Kidney (tissue), 14 donors: Measurements from ENCODE around the gene INSYN1. TPM values are rescaled to one million over a fixed set of nuclear protein-coding genes. Genes with fewer than 3 reads are reported as not detected.
"Not testable (repeated sequence)": the region's sequence is repeated elsewhere in the genome, so short reads cannot be mapped to it uniquely, and the experiment has no call there.

Experiments used
- DNase-seq, 5 donors: peaks; one replicate each; pipeline ENCODE4 v3.0.0-alpha.2; 2013 to 2020
- FAIRE-seq: peaks from 2 replicates; lab custom pipeline; 2012; peaks lifted over from hg19 to GRCh38; lab: Jason Lieb, UNC
- H3K27ac ChIP-seq, 2 donors: one replicate each; pipeline ENCODE4 v1.7.0; 2013; ENCODE audit warnings: low read depth in 2 of 2, low read length in 2 of 2, inconsistent platforms in 1 of 2
- H3K27me3 ChIP-seq: one replicate; pipeline ENCODE4 v1.7.1; 2013; ENCODE audit warnings: low read length, inconsistent platforms; ENCODE audit not compliant: control insufficient read depth, insufficient read depth
- H3K36me3 ChIP-seq, 3 donors: one replicate each; pipeline versions ENCODE4 v1.7.0 to v1.7.1; 2013; ENCODE audit warnings: low read length in 3 of 3, control low read depth in 1 of 3, inconsistent platforms in 1 of 3; ENCODE audit not compliant: insufficient read depth in 3 of 3, control insufficient read depth in 2 of 3
- H3K4me1 ChIP-seq, 3 donors: one replicate each; pipeline versions ENCODE4 v1.7.0 to v1.7.1; 2013; ENCODE audit warnings: low read length in 3 of 3, inconsistent platforms in 1 of 3, low read depth in 1 of 3; ENCODE audit not compliant: control insufficient read depth in 2 of 3, insufficient read depth in 2 of 3
- H3K4me3 ChIP-seq, 3 donors: one replicate each; pipeline versions ENCODE4 v1.7.0 to v1.8.1; 2013; ENCODE audit warnings: low read length in 3 of 3, control low read depth in 1 of 3, inconsistent platforms in 1 of 3
- H3K9ac ChIP-seq, 3 donors: one replicate each; pipeline versions ENCODE4 v1.7.0 to v1.7.1; 2013; ENCODE audit warnings: low read length in 3 of 3, control low read depth in 1 of 3, inconsistent platforms in 1 of 3
- H3K9me3 ChIP-seq, 3 donors: one replicate each; pipeline versions ENCODE4 v1.7.0 to v1.7.1; 2013; ENCODE audit warnings: low read length in 3 of 3, control low read depth in 1 of 3, inconsistent platforms in 1 of 3; ENCODE audit not compliant: control insufficient read depth in 2 of 3, insufficient read depth in 1 of 3
- intact Hi-C: fragments of 100-400 bp; cut with DNase I; formaldehyde crosslinking; loops from one replicate; pipeline ENCODE4 v1.11.1; 2022
- polyA plus RNA-seq: library from polyadenylated mRNA; stranded (reverse); fragments of 350-450 nt; fragmentation: Illumina TruSeq; extraction: RNeasy Lipid Tissue Mini Kit (QIAGEN cat#74804); gene quantifications from one replicate; pipeline ENCODE4 v1.2.3, GENCODE V29; 2014; ENCODE audit warnings: low read depth, low replicate concordance; ENCODE audit not compliant: insufficient read depth
- total RNA-seq: library from RNA; stranded (reverse); fragmentation: NEBNext Ultra II Directional; extraction: Animal tissue kit (Norgen Biotek cat#: 25700); gene quantifications from one replicate; pipeline ENCODE4 v1.2.1, GENCODE V29; 2021
- TF ChIP-seq, protein P1 (sequence below): IDR thresholded peaks from 3 replicates; pipeline ENCODE4 v1.5.1; 2012; ENCODE audit warnings: mild to moderate bottlenecking, moderate library complexity, borderline replicate concordance; ENCODE audit not compliant: insufficient read depth; ENCODE audit errors: extremely low read depth
- donor health status: control.
- donor health status: control.
- donor health status: control.
- donor health status: control.
- donor health status: control.
- donor health status: DM: yes; HTN: yes; CAD: no.
- donor health status: Normal renal cell carcinoma (clear cell type).

Gene INSYN1
- total and polyA plus RNA-seq, 2 donors from 2014 or later, result 4.2 to 39.6 TPM

DNA sequence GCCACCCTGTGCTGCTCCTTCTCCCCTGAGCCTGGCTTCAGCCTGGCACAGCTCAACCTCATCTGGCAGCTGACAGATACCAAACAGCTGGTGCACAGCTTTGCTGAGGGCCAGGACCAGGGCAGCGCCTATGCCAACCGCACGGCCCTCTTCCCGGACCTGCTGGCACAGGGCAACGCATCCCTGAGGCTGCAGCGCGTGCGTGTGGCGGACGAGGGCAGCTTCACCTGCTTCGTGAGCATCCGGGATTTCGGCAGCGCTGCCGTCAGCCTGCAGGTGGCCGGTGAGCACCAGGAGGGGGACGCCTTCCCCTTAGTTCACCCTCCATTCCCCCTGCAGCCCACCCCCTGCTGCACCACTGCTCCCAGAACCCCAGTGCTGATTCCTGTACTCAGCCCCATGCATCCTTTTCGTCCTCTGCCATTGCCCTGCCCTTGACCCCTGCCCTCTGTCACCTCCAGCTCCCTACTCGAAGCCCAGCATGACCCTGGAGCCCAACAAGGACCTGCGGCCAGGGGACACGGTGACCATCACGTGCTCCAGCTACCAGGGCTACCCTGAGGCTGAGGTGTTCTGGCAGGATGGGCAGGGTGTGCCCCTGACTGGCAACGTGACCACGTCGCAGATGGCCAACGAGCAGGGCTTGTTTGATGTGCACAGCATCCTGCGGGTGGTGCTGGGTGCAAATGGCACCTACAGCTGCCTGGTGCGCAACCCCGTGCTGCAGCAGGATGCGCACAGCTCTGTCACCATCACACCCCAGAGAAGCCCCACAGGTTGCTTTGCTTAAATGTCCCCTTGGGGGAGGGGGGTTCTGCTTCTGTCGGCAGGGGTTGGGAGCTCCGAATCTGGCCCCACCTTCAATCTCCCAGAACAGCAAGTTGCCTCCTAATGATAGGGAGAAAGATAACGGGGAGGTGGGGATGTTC lies 50.6 kb downstream of the INSYN1 start:
- H3K36me3 ChIP-seq, H3K27ac ChIP-seq, DNase-seq, H3K9ac ChIP-seq, H3K4me3 ChIP-seq, FAIRE-seq, intact Hi-C loops, H3K27me3 ChIP-seq, H3K4me1 ChIP-seq, H3K9me3 ChIP-seq: not testable (repeated sequence)

DNA sequence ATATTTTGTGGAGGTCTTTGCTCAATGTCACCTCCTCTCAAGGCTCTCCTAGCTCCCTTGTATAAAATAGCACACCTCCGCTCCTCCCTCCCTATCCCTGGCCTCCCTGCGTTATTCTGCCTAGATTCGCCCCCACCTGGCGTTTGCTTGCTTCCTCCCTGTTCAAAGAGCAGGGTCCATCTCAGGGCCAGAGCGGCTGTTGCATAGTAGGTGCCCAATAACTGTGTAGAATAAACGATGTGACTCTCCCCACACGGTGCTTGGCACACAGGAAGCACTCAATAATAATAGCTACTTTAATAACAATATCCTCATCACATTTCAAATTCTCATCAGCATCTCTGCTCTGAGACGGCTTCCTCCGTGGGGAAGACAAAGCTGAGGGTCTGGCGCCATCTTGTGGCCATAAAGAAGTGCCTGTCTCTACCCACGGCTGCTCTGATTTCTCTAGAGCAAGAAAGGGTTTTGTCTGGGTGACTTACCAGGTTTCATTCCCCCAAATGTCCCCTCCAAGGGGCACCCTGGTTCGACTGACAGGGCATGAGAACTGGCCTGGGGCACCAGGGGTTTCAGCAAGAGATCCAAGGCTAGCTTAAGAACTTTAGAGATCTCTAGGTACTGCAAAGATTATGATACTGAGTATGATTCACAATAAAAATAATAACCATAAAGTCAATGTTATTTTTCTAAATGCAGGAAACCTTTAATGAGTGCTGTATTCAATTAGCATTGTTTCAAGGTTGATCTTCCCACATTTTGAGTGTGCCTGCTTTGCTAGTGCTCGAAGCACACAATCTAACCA lies 52.9 kb downstream of the INSYN1 start:
- TF ChIP-seq, protein P1, sequence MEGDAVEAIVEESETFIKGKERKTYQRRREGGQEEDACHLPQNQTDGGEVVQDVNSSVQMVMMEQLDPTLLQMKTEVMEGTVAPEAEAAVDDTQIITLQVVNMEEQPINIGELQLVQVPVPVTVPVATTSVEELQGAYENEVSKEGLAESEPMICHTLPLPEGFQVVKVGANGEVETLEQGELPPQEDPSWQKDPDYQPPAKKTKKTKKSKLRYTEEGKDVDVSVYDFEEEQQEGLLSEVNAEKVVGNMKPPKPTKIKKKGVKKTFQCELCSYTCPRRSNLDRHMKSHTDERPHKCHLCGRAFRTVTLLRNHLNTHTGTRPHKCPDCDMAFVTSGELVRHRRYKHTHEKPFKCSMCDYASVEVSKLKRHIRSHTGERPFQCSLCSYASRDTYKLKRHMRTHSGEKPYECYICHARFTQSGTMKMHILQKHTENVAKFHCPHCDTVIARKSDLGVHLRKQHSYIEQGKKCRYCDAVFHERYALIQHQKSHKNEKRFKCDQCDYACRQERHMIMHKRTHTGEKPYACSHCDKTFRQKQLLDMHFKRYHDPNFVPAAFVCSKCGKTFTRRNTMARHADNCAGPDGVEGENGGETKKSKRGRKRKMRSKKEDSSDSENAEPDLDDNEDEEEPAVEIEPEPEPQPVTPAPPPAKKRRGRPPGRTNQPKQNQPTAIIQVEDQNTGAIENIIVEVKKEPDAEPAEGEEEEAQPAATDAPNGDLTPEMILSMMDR, result peak; percentile 89
- intact Hi-C loops, result no loop called here

DNA sequence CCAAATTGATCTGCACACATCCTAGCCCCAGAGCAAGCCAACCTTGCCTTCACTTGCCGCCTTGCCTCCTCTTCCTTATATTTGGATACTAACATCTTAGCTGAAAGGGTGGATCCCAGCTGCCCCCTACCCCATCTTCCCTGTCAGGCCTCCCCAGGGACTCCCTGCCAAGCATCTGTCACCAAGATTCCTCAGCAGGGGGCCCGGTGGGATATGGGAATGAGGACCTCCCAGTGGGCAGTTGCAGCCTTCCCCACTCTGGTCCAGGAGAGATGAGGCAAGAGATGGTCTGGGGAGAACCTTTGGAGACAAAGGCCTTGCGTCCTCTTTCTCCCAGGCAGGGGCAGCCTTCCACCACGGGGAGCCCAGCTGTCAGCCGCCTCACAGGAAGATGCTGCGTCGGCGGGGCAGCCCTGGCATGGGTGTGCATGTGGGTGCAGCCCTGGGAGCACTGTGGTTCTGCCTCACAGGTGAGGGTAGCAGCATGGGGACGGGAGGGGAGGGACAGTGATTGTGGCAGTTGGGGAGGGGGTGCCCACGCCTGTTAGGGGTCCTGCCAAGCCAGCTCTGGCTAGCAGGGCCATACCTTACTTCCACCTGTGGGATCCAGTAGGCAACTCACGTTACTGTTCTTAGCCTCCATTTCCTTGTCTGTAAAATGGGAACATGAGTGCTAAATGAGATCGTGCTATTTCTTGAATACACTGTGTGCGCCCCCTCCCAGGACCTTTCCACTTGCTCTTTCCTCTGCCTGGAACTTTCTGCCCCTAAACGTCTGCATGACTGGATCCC lies 53.7 kb downstream of the INSYN1 start:
- intact Hi-C loops, result no loop called here
- Histone ChIP-seq H3K27me3 (no peaks in the 10 kb centered on the region), H3K27ac (no peak overlapping the region), H3K4me3 (no peak overlapping the region), H3K9ac (no peak overlapping the region), H3K36me3 (no peaks in the 10 kb centered on the region), H3K4me1 (peaks cover 0 to 5% (median 5%) of the 10 kb centered on the region in 3 donors), H3K9me3 (no peaks in the 10 kb centered on the region)
- DNase-seq (no peak), FAIRE-seq (no peak)
- TF ChIP-seq, protein P1, result no peak

More for the DNA sequence above, 52.9 kb downstream of the INSYN1 start:
- Histone ChIP-seq H3K36me3 (no peaks in the 10 kb centered on the region), H3K4me3 (no peak overlapping the region), H3K9me3 (no peaks in the 10 kb centered on the region), H3K4me1 (peaks cover 0 to 5% (median 5%) of the 10 kb centered on the region in 3 donors), H3K27ac (no peak overlapping the region), H3K27me3 (no peaks in the 10 kb centered on the region), H3K9ac (no peak overlapping the region)
- FAIRE-seq (peak; percentile 52), DNase-seq (peak; percentile 75 to 91 (median 83))
